Ishikawa (cell line): ENCODE results near the gene PFDN2.

ENCODE experiments used
- CEBPB ChIP-seq: IDR thresholded peaks from 2 replicates; pipeline ENCODE4 v1.6.1; 2012
- CREB1 ChIP-seq: IDR thresholded peaks from 2 replicates; pipeline ENCODE4 v1.6.1; 2012; ENCODE audit warnings: low read depth
- EGR1 ChIP-seq: IDR thresholded peaks from 2 replicates; pipeline ENCODE4 v1.6.1; 2012
- EP300 ChIP-seq: IDR thresholded peaks from 2 replicates; pipeline ENCODE4 v1.6.1; 2012; ENCODE audit warnings: borderline replicate concordance
- FOXM1 ChIP-seq: IDR thresholded peaks from 2 replicates; pipeline ENCODE4 v1.6.1; 2012; ENCODE audit warnings: low read depth, borderline replicate concordance
- RAD21 ChIP-seq: IDR thresholded peaks from 2 replicates; pipeline ENCODE4 v1.6.1; 2012; ENCODE audit warnings: low read depth
- YY1 ChIP-seq: IDR thresholded peaks from 2 replicates; pipeline ENCODE4 v1.6.1; 2012; ENCODE audit warnings: low read depth
- TF ChIP-seq, protein P1 (sequence below): IDR thresholded peaks from 2 replicates; pipeline ENCODE4 v1.6.1; 2012; ENCODE audit warnings: low read depth, mild to moderate bottlenecking

DNA sequence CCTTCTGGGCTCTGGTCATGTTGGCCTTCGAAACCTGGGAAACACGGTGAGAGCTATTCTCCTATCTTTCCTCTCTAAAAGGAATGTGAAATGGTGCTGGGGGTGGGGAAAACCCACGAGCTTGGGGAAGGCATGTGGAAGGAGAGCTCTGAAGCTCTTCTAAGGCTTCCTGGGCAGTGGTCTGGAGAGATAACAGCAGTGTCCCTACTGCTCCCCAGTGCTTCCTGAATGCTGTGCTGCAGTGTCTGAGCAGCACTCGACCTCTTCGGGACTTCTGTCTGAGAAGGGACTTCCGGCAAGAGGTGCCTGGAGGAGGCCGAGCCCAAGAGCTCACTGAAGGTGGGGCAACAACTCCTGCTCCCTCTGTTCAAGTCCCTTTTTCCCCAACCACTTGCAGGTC, 44.2 kb upstream of the PFDN2 start:
- no peak for TF ChIP-seq EGR1
- TF ChIP-seq CEBPB = no peak
- TF ChIP-seq CREB1 = no peak
- TF ChIP-seq FOXM1 = no peak
- TF ChIP-seq RAD21 = no peak
- TF ChIP-seq, protein P1, sequence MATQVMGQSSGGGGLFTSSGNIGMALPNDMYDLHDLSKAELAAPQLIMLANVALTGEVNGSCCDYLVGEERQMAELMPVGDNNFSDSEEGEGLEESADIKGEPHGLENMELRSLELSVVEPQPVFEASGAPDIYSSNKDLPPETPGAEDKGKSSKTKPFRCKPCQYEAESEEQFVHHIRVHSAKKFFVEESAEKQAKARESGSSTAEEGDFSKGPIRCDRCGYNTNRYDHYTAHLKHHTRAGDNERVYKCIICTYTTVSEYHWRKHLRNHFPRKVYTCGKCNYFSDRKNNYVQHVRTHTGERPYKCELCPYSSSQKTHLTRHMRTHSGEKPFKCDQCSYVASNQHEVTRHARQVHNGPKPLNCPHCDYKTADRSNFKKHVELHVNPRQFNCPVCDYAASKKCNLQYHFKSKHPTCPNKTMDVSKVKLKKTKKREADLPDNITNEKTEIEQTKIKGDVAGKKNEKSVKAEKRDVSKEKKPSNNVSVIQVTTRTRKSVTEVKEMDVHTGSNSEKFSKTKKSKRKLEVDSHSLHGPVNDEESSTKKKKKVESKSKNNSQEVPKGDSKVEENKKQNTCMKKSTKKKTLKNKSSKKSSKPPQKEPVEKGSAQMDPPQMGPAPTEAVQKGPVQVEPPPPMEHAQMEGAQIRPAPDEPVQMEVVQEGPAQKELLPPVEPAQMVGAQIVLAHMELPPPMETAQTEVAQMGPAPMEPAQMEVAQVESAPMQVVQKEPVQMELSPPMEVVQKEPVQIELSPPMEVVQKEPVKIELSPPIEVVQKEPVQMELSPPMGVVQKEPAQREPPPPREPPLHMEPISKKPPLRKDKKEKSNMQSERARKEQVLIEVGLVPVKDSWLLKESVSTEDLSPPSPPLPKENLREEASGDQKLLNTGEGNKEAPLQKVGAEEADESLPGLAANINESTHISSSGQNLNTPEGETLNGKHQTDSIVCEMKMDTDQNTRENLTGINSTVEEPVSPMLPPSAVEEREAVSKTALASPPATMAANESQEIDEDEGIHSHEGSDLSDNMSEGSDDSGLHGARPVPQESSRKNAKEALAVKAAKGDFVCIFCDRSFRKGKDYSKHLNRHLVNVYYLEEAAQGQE = no peak
- TF ChIP-seq EP300 = no peak
- TF ChIP-seq YY1 = no peak
